ENCODE results near the gene HRAS.

- TF ChIP-seq CTCF (IDR thresholded peaks at IDR 0.05; ENCODE audit: low read depth, low read length, poor library complexity, severe bottlenecking) = no peak
- no peak for TF ChIP-seq EZH2phosphoT487 (IDR thresholded peaks at IDR 0.05; ENCODE audit: borderline replicate concordance, low read length)
These were observed 32.0 kb downstream of the HRAS start for GRCh38 chr11:503179-503981.

Data from DOHH2 (cell line).